Mesothelial cell of epicardium (in vitro differentiated cells): ENCODE measurements around the gene COX8A. TPM values are rescaled to one million over a fixed set of nuclear protein-coding genes. Genes with fewer than 3 reads are reported as not detected.

Source experiments
- DNase-seq, 2 experiments: peaks; one replicate each; pipeline ENCODE4 v3.0.0; 2021; ENCODE audit warnings: low spot score in 2 of 2; ENCODE audit not compliant: unreplicated experiment in 2 of 2
- H3K27ac Mint-ChIP-seq: 2 replicates; pipeline ENCODE4 v1.8.0; 2021; ENCODE audit warnings: mixed read lengths
- H3K27me3 Mint-ChIP-seq: 2 replicates; pipeline ENCODE4 v1.8.0; 2021; ENCODE audit warnings: low read depth, mixed read lengths
- H3K36me3 Mint-ChIP-seq: 2 replicates; pipeline ENCODE4 v1.8.0; 2021; ENCODE audit warnings: mixed read lengths
- H3K4me1 Mint-ChIP-seq: 2 replicates; pipeline ENCODE4 v1.8.0; 2021; ENCODE audit warnings: mixed read lengths
- H3K4me3 Mint-ChIP-seq: 2 replicates; pipeline ENCODE4 v1.8.0; 2021; ENCODE audit warnings: mild to moderate bottlenecking, moderate library complexity, mixed read lengths
- H3K9me3 Mint-ChIP-seq: 2 replicates; pipeline ENCODE4 v1.8.0; 2021; ENCODE audit warnings: mixed read lengths
- total RNA-seq: library from RNA; stranded (reverse); gene quantifications from 3 replicates; pipeline ENCODE4 v1.2.1, GENCODE V29; 2021
- TF ChIP-seq, protein P1 (sequence below): fragments of 200-600 bp; sonication (generic); IDR thresholded peaks from one replicate; pipeline ENCODE4 v1.5.0; 2021; ENCODE audit warnings: antibody characterized with exemption; ENCODE audit not compliant: unreplicated experiment

COX8A gene
- total RNA-seq = 169 to 178 TPM (median 177 TPM) in 3 replicates

- Mint-ChIP-seq H3K9me3 (no peaks in the 10 kb centered on the region), H3K36me3 (no peaks in the 10 kb centered on the region), H3K4me3 (peak within 1 kb of the TSS; percentile 100), H3K4me1 (peaks cover 25% of the 10 kb centered on the region), H3K27me3 (peaks cover 7% of the 10 kb centered on the region), H3K27ac (peak within 1 kb of the TSS; percentile 100)
- TF ChIP-seq, protein P1, sequence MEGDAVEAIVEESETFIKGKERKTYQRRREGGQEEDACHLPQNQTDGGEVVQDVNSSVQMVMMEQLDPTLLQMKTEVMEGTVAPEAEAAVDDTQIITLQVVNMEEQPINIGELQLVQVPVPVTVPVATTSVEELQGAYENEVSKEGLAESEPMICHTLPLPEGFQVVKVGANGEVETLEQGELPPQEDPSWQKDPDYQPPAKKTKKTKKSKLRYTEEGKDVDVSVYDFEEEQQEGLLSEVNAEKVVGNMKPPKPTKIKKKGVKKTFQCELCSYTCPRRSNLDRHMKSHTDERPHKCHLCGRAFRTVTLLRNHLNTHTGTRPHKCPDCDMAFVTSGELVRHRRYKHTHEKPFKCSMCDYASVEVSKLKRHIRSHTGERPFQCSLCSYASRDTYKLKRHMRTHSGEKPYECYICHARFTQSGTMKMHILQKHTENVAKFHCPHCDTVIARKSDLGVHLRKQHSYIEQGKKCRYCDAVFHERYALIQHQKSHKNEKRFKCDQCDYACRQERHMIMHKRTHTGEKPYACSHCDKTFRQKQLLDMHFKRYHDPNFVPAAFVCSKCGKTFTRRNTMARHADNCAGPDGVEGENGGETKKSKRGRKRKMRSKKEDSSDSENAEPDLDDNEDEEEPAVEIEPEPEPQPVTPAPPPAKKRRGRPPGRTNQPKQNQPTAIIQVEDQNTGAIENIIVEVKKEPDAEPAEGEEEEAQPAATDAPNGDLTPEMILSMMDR = no peak
- peak; percentile 90 to 91 for DNase-seq
Measured at GRCh38 chr11:63974259-63975143, at the start of gene COX8A. Gene COX8A, plus strand, starts transcription at chr11:63974620. Its CDS starts 61 bp downstream, at chr11:63974681.

DNA sequence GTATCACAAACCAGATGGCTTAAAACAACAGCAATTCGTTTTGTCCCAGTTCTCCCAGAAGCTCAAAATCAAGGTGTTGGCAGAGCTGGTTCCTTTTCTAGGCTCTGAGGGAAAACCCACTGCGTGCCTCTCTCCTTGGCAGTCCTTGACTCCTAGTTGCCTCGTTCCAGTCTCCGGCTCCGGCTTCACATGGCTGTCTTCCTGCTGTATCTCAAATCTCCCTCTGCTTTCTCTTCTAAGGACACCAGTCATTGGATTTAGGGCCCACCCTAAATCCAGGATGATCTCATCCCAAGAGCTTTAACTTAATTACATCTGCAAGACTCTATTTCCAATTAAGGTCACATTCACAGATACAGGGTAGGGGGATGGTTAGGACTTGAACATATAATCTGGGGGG is 44.8 kb upstream of the COX8A start:
- Mint-ChIP-seq H3K27me3 (no peaks in the 10 kb centered on the region), H3K4me1 (peaks cover 4% of the 10 kb centered on the region), H3K4me3 (no peak overlapping the region), H3K9me3 (no peaks in the 10 kb centered on the region), H3K27ac (no peak overlapping the region), H3K36me3 (no peaks in the 10 kb centered on the region)
- DNase-seq = no peak
- TF ChIP-seq, protein P1 = no peak

GRCh38 chr11:63931045-63931444 is 43.4 kb upstream of the COX8A start:
- DNase-seq = no peak
- Mint-ChIP-seq H3K36me3 (no peaks in the 10 kb centered on the region), H3K27me3 (no peaks in the 10 kb centered on the region), H3K4me3 (no peak overlapping the region), H3K27ac (no peak overlapping the region), H3K4me1 (peaks cover 5% of the 10 kb centered on the region), H3K9me3 (no peaks in the 10 kb centered on the region)
- TF ChIP-seq, protein P1 = no peak

GRCh38 chr11:63931876-63932275 is 42.5 kb upstream of the COX8A start:
- TF ChIP-seq, protein P1 = no peak
- Mint-ChIP-seq H3K27ac (no peak overlapping the region), H3K4me3 (no peak overlapping the region), H3K36me3 (no peaks in the 10 kb centered on the region), H3K27me3 (no peaks in the 10 kb centered on the region), H3K4me1 (peaks cover 5% of the 10 kb centered on the region), H3K9me3 (no peaks in the 10 kb centered on the region)
- DNase-seq = no peak

DNA sequence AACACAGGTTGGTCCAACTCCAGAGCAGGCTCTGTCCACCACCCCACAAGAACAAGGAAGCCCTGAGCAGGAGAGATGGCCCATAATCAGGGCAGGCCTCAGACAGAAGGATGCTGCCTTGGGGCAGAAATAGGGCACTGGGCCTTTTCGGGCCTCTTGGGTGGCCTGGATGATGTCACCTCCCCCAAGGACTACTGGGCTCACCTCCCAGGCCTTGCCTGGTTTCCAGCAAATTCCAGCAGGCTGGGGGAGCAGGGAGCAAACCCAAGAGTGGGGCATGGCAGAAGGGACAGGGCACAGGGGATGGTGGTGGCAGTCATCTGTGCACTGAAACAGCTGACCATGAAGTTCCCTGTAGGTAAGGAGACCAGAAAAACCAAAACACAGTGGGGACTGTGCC is 41.0 kb upstream of the COX8A start:
- DNase-seq = no peak
- Mint-ChIP-seq H3K4me1 (peaks cover 10% of the 10 kb centered on the region), H3K36me3 (no peaks in the 10 kb centered on the region), H3K27me3 (no peaks in the 10 kb centered on the region), H3K4me3 (no peak overlapping the region), H3K9me3 (no peaks in the 10 kb centered on the region), H3K27ac (no peak overlapping the region)
- TF ChIP-seq, protein P1 = no peak
